ENCODE data around the gene IL32.
A peak's percentile ranks its signal among the peaks of the same experiment; 100 is the strongest.

Gene IL32

DNA sequence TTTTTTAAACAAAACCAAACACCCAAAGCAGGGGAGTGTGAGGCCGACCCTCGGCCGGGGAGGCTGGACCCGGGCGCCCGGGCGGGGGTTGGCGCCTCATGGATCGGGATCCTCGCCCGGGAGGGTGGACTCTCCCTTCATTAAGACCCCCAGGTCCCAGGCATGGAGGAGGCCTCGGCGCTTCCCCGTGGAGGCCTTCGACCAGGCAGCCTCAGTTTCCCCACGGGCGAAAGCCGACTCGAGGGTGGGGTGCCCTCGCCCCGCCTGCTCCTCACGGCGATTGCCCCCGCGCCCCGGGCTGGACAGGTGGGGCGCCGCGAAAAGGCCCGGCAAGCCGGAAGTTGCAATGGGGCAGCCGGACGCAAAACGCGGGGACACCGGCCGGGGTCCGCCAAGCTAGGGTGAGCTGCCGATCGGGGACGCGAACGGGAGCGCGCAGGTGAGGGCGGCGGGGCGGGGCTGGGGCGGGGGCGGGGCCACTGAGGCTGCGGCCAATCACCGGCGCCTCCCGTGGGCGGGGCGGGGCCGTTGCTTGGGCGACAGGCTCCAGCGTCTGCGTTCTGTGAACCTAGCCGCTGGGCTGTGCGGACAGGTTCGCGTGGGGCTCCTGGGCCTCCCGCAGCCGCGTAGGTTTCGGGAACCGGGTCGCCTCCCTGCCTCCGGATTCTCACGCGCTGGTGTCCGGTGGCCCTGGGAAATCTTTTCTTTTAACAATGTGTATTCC lies 40.9 kb downstream of the IL32 start (continued):
- TF ChIP-seq ZBTB26 (tag by site-specific recombination; optimal IDR thresholded peaks at IDR 0.05) (peak; percentile 79), ZNF76 (tag by site-specific recombination; IDR thresholded peaks at IDR 0.05; ENCODE audit: borderline replicate concordance, low read depth) (peak; percentile 56; the same call in 1 of the 2 replicates), ZNF335 (tag by site-specific recombination; conservative IDR thresholded peaks at IDR 0.05) (peak; percentile 98), SCRT1 (tag by site-specific recombination; IDR thresholded peaks at IDR 0.05; ENCODE audit: borderline replicate concordance) (peak; percentile 56; the same call in 1 of the 2 replicates), ZEB2 (tag by site-specific recombination; IDR thresholded peaks at IDR 0.05) (peak; percentile 97), YY2 (tag by site-specific recombination; IDR thresholded peaks at IDR 0.05) (no peak), ZNF341 (tag by site-specific recombination; IDR thresholded peaks at IDR 0.05; ENCODE audit: low read depth) (peak; percentile 72), ZNF18 (tag by site-specific recombination; IDR thresholded peaks at IDR 0.05) (no peak), ZNF843 (tag by site-specific recombination; IDR thresholded peaks at IDR 0.05) (0 out of 2 replicates have a peak, but pooled peaks have one; percentile 56), ZNF518A (tag by site-specific recombination; conservative IDR thresholded peaks at IDR 0.05; ENCODE audit: low read depth) (peak; percentile 53; the same call in 1 of the 2 replicates), ZNF580 (tag by site-specific recombination; IDR thresholded peaks at IDR 0.05) (peak; percentile 29; the same call in 1 of the 2 replicates), ZBTB44 (tag by site-specific recombination; IDR thresholded peaks at IDR 0.05) (peak; percentile 39; the same call in 1 of the 2 replicates), ZBTB48 (tag by site-specific recombination; IDR thresholded peaks at IDR 0.05) (0 out of 2 replicates have a peak, but pooled peaks have one; percentile 46), ZNF621 (tag by site-specific recombination; IDR thresholded peaks at IDR 0.05) (no peak), ZNF610 (tag by site-specific recombination; IDR thresholded peaks at IDR 0.05; ENCODE audit: borderline replicate concordance) (peak; percentile 62), ZSCAN4 (tag by site-specific recombination; IDR thresholded peaks at IDR 0.05) (0 out of 2 replicates have a peak, but pooled peaks have one; percentile 8)
- TF ChIP-seq, protein P1, sequence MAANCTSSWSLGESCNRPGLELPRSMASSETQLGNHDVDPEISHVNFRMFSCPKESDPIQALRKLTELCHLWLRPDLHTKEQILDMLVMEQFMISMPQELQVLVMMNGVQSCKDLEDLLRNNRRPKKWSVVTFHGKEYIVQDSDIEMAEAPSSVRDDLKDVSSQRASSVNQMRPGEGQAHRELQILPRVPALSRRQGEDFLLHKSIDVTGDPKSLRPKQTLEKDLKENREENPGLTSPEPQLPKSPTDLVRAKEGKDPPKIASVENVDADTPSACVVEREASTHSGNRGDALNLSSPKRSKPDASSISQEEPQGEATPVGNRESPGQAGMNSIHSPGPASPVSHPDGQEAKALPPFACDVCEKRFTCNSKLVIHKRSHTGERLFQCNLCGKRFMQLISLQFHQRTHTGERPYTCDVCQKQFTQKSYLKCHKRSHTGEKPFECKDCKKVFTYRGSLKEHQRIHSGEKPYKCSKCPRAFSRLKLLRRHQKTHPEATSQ (tag by site-specific recombination; IDR thresholded peaks at IDR 0.05), result peak; percentile 84
- TF ChIP-seq, protein P2, sequence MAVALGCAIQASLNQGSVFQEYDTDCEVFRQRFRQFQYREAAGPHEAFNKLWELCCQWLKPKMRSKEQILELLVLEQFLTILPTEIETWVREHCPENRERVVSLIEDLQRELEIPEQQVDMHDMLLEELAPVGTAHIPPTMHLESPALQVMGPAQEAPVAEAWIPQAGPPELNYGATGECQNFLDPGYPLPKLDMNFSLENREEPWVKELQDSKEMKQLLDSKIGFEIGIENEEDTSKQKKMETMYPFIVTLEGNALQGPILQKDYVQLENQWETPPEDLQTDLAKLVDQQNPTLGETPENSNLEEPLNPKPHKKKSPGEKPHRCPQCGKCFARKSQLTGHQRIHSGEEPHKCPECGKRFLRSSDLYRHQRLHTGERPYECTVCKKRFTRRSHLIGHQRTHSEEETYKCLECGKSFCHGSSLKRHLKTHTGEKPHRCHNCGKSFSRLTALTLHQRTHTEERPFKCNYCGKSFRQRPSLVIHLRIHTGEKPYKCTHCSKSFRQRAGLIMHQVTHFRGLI (tag by site-specific recombination; IDR thresholded peaks at IDR 0.05), result peak; percentile 12; the same call in 1 of the 2 replicates
- TF ChIP-seq, protein P3, sequence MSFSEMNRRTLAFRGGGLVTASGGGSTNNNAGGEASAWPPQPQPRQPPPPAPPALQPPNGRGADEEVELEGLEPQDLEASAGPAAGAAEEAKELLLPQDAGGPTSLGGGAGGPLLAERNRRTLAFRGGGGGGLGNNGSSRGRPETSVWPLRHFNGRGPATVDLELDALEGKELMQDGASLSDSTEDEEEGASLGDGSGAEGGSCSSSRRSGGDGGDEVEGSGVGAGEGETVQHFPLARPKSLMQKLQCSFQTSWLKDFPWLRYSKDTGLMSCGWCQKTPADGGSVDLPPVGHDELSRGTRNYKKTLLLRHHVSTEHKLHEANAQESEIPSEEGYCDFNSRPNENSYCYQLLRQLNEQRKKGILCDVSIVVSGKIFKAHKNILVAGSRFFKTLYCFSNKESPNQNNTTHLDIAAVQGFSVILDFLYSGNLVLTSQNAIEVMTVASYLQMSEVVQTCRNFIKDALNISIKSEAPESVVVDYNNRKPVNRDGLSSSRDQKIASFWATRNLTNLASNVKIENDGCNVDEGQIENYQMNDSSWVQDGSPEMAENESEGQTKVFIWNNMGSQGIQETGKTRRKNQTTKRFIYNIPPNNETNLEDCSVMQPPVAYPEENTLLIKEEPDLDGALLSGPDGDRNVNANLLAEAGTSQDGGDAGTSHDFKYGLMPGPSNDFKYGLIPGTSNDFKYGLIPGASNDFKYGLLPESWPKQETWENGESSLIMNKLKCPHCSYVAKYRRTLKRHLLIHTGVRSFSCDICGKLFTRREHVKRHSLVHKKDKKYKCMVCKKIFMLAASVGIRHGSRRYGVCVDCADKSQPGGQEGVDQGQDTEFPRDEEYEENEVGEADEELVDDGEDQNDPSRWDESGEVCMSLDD (tag by site-specific recombination; IDR thresholded peaks at IDR 0.05), result peak; percentile 95

Data from HEK293 (cell line).